Progenitor cell of endocrine pancreas (in vitro differentiated cells): Measurements from ENCODE around the gene TLR10. TPM values are rescaled to one million over a fixed set of nuclear protein-coding genes. Genes with fewer than 3 reads are reported as not detected.

Experiments
- DNase-seq: peaks from one replicate; pipeline ENCODE4 v3.0.0; 2021; ENCODE audit warnings: low spot score; ENCODE audit not compliant: unreplicated experiment
- H3K27ac Mint-ChIP-seq: 2 replicates; pipeline ENCODE4 v1.8.0; 2021; ENCODE audit warnings: mild to moderate bottlenecking, moderate library complexity, mixed read lengths
- H3K27me3 Mint-ChIP-seq: 2 replicates; pipeline ENCODE4 v1.8.0; 2021; ENCODE audit warnings: mixed read lengths
- H3K36me3 Mint-ChIP-seq: 2 replicates; pipeline ENCODE4 v1.8.0; 2022; ENCODE audit warnings: mixed read lengths; ENCODE audit not compliant: insufficient read depth
- H3K4me1 Mint-ChIP-seq: 2 replicates; pipeline ENCODE4 v1.8.0; 2021; ENCODE audit warnings: low read depth, mixed read lengths
- H3K4me3 Mint-ChIP-seq: 2 replicates; pipeline ENCODE4 v1.8.0; 2021; ENCODE audit warnings: low read depth, mild to moderate bottlenecking, moderate library complexity, mixed read lengths
- H3K9me3 Mint-ChIP-seq: 2 replicates; pipeline ENCODE4 v1.8.0; 2021; ENCODE audit warnings: low read depth, mixed read lengths
- total RNA-seq: library from RNA; stranded (reverse); gene quantifications from 2 replicates; pipeline ENCODE4 v1.2.1, GENCODE V29; 2021
- TF ChIP-seq, protein P1 (sequence below): fragments of 200-600 bp; sonication (generic); IDR thresholded peaks from one replicate; pipeline ENCODE4 v1.5.0; 2021; ENCODE audit warnings: antibody characterized with exemption, mild to moderate bottlenecking; ENCODE audit not compliant: unreplicated experiment

TLR10 gene
- total RNA-seq, 1 donor from 2014 or later: 2.1 TPM

DNA sequence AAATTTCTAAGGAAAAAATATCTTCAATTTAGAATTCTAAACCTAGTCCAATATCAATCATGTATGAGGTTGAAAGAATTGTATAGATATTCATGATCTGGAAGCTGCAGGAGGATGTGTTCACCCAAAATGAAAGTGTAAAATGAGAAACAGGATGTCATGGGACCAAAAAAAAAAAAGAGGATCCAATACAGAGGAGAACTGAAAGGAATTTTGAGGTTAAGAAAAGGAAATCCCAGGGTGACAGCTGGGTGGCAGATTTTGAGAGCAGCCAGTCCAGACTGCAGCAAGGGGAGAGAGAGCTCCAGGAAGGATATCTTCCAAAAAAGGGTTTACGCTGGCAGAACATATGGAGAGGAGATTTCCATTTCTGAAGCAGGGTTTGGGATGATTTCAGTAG, 38.9 kb downstream of the TLR10 start:
- no peak for DNase-seq
- H3K4me3 Mint-ChIP-seq: no peak overlapping the region
- no peak overlapping the region for H3K27ac Mint-ChIP-seq
- peaks cover 2% of the 10 kb centered on the region for H3K36me3 Mint-ChIP-seq
- peaks cover 15% of the 10 kb centered on the region for H3K9me3 Mint-ChIP-seq
- TF ChIP-seq, protein P1, sequence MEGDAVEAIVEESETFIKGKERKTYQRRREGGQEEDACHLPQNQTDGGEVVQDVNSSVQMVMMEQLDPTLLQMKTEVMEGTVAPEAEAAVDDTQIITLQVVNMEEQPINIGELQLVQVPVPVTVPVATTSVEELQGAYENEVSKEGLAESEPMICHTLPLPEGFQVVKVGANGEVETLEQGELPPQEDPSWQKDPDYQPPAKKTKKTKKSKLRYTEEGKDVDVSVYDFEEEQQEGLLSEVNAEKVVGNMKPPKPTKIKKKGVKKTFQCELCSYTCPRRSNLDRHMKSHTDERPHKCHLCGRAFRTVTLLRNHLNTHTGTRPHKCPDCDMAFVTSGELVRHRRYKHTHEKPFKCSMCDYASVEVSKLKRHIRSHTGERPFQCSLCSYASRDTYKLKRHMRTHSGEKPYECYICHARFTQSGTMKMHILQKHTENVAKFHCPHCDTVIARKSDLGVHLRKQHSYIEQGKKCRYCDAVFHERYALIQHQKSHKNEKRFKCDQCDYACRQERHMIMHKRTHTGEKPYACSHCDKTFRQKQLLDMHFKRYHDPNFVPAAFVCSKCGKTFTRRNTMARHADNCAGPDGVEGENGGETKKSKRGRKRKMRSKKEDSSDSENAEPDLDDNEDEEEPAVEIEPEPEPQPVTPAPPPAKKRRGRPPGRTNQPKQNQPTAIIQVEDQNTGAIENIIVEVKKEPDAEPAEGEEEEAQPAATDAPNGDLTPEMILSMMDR: no peak
- no peaks in the 10 kb centered on the region for H3K27me3 Mint-ChIP-seq
- H3K4me1 Mint-ChIP-seq: no peaks in the 10 kb centered on the region

DNA sequence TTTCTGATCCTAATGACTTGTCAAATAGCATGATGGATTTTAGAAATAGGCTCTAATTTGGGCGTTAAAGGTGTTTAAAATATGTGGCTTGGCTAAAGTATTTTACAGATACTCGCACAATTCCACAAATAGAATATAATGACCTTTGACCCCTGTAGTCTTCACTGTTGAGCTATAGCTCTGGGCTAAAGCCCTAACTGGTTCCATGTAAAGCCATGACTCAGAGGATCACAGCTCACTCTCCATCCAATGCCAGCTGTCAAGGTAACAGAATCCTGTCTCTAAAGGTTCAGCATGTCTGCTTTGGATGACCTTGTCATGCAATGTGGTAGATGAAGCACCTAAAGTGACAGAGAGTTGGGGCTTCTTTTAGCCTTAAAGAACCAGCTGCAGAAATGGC, 42.5 kb downstream of the TLR10 start:
- H3K27ac Mint-ChIP-seq: no peak overlapping the region
- no peaks in the 10 kb centered on the region for H3K4me1 Mint-ChIP-seq
- H3K9me3 Mint-ChIP-seq: no peaks in the 10 kb centered on the region
- H3K36me3 Mint-ChIP-seq: no peaks in the 10 kb centered on the region
- no peaks in the 10 kb centered on the region for H3K27me3 Mint-ChIP-seq
- no peak overlapping the region for H3K4me3 Mint-ChIP-seq
- TF ChIP-seq, protein P1: no peak
- DNase-seq: no peak

DNA sequence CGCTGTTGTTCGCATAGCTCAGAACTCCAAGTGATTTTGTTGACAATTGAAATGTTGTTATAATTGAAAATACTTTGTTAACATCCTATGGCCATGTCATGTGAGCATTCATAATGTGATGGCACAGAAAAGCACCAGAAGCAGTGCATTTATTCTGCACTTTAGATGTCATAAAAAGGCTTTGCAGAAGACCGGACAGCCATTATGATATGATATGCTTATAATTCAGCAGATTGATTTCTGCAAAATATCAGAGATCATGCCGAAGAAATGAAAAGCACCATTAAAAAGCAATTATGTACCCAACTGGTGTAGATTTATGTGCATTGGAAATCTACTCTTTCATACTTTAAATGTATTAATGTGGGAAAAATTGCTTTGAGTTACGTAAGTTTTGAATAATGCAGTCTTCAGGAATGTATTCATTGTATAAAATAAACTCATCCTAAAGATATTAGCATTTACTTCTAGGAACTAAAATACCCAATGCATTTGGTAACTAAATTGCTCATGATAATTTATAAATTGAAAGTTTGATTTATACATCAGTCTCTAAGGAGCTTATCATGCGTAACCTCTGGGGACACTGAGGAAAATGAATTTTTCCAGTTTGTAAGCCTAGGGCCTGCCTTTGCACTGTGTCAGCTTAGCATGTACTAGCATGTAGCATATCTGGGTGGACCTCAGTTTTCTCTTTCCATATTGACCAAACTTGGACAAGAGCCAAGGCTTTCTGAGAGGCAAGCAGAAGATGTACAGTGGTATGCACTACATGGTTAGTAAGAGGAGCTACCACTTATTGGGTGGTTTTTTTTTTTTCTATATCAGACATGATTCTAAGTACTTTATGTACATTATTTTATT, 43.6 kb downstream of the TLR10 start:
- H3K9me3 Mint-ChIP-seq: no peaks in the 10 kb centered on the region
- no peak for DNase-seq
- H3K4me1 Mint-ChIP-seq: no peaks in the 10 kb centered on the region
- H3K27ac Mint-ChIP-seq: no peak overlapping the region
- H3K4me3 Mint-ChIP-seq: no peak overlapping the region
- no peaks in the 10 kb centered on the region for H3K36me3 Mint-ChIP-seq
- TF ChIP-seq, protein P1: no peak
- no peaks in the 10 kb centered on the region for H3K27me3 Mint-ChIP-seq

DNA sequence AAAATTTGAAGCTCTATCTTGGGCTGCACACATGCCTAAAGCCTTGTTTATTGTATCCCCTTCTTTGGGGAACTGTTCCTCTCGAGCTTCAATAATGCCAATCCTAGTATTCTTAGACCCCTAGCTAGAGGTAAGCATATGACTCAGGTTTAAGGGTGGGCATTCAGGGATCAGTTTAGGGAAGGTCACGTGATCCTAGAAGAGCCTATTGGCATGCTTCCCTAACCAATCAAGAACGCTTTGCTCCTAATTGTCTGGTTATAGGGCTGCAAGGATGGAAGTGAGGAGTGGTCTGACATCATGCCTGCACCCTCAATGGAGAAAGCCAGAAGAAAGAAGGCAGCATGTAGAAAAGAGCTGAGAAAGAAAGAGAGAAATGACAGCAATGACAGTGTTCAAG, 46.9 kb downstream of the TLR10 start:
- Mint-ChIP-seq H3K4me3 (no peak overlapping the region), H3K27me3 (no peaks in the 10 kb centered on the region), H3K36me3 (no peaks in the 10 kb centered on the region), H3K9me3 (peaks cover 7% of the 10 kb centered on the region), H3K4me1 (peaks cover 2% of the 10 kb centered on the region), H3K27ac (no peak overlapping the region)
- TF ChIP-seq, protein P1: no peak
- no peak for DNase-seq

DNA sequence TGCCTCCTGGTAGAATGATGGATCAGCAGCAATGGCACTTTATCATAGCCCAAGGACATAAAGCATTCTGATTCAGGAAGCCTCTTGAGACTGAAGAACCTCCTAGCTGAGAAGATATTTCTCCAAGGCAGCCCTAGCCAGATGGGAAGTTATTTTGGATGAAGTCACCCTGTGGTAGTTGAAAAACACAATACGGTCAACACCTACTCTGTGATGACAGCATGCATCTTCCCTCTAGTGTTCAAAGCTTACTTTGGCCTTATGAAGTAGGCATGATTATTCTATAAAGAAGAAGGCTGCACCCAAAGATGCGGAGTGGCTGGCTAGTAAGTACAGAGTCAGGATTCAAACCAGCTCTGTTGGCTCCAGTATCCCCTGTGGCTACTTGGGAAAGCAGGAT, 47.9 kb downstream of the TLR10 start:
- H3K27me3 Mint-ChIP-seq: no peaks in the 10 kb centered on the region
- H3K9me3 Mint-ChIP-seq: peaks cover 7% of the 10 kb centered on the region
- TF ChIP-seq, protein P1: no peak
- no peak overlapping the region for H3K27ac Mint-ChIP-seq
- H3K4me1 Mint-ChIP-seq: peaks cover 5% of the 10 kb centered on the region
- DNase-seq: no peak
- no peak overlapping the region for H3K4me3 Mint-ChIP-seq
- H3K36me3 Mint-ChIP-seq: no peaks in the 10 kb centered on the region
